ENCODE data around the gene CCDC187. TPM values are rescaled to one million over a fixed set of nuclear protein-coding genes. Genes with fewer than 3 reads are reported as not detected.
A peak's percentile ranks its signal among the peaks of the same experiment; 100 is the strongest.

Gene CCDC187
- total and polyA plus RNA-seq, 2 of the 8 experiments (the other 6 are each of a cell fraction or from before 2014, with no cell fraction given): 0.02 TPM; not detected in 1

- Histone ChIP-seq H3K4me1 (replicated peaks in 1 of 4; ENCODE audit: control insufficient read depth in 3 of 4, insufficient read depth in 4 of 4, low read length in 3 of 4) (peaks cover 3 to 14% (median 9%) of the 10 kb centered on the region in 4 experiments; a peak in 6 of 7 replicates), H4K8ac (ENCODE audit: extremely low read depth, insufficient read depth, low read length) (peak overlapping the region; percentile 43; the same call in 1 of the 2 replicates), H3K4ac (replicated peaks; ENCODE audit: insufficient read length, low read depth, low read length) (no peak overlapping the region), H2AFZ (ENCODE audit: low read length) (no peak overlapping the region), H3K18ac (ENCODE audit: extremely low read depth, low read length) (no peak overlapping the region), H2BK12ac (ENCODE audit: low read depth, low read length) (no peak overlapping the region), H4K91ac (replicated peaks; ENCODE audit: insufficient read length, low read length) (no peak overlapping the region), H3K27ac (ENCODE audit: low read depth, low read length) (no peak overlapping the region), H3K4me2 (ENCODE audit: insufficient read depth in 1 of 2, low read depth in 2 of 2, low read length in 2 of 2) (no peak overlapping the region; a peak in 1 of 4 replicates), H3K27me3 (replicated peaks in 1 of 4; ENCODE audit: control insufficient read depth in 3 of 4, extremely low read depth in 1 of 4, insufficient read depth in 3 of 4, low read length in 3 of 4) (peaks cover 0 to 7% (median 1%) of the 10 kb centered on the region in 4 experiments; a peak in 4 of 7 replicates), H2BK5ac (ENCODE audit: low read depth, low read length) (no peak overlapping the region), H2BK15ac (ENCODE audit: low read length) (no peak overlapping the region), H3K79me1 (ENCODE audit: low read depth, low read length) (peaks cover 30% of the 10 kb centered on the region), H4K5ac (ENCODE audit: insufficient read length, low read depth, low read length) (no peak overlapping the region), H3K79me2 (ENCODE audit: control insufficient read depth in 1 of 2, insufficient read depth in 2 of 2, low read length in 2 of 2) (peaks cover 11 to 77% of the 10 kb centered on the region in 2 experiments), H3K4me3 (ENCODE audit: extremely low read depth in 1 of 4, insufficient read depth in 2 of 4, low read depth in 3 of 4, low read length in 4 of 4) (no peak overlapping the region), H3K9ac (replicated peaks in 1 of 4; ENCODE audit: extremely low read depth in 1 of 4, low read depth in 3 of 4, low read length in 3 of 4) (no peak overlapping the region; a peak in 1 of 7 replicates), H3K56ac (replicated peaks; ENCODE audit: insufficient read length, low read depth, low read length) (no peak overlapping the region), H2AK5ac (ENCODE audit: low read depth, low read length) (no peak overlapping the region), H3K23ac (ENCODE audit: insufficient read length) (no peak overlapping the region), H2BK20ac (ENCODE audit: low read length) (no peak overlapping the region), H3K23me2 (ENCODE audit: low read depth, low read length) (no peaks in the 10 kb centered on the region; the same call in 1 of the 2 replicates), H4K20me1 (replicated peaks in 1 of 2; ENCODE audit: control insufficient read depth in 1 of 2, insufficient read depth in 2 of 2, low read length in 2 of 2) (peaks cover 22 to 38% of the 10 kb centered on the region in 2 experiments), H3K14ac (ENCODE audit: insufficient read length) (no peak overlapping the region), H3K9me3 (ENCODE audit: insufficient read depth in 2 of 2, low read depth in 1 of 2, low read length in 1 of 2) (no peaks in the 10 kb centered on the region), H3K36me3 (ENCODE audit: control insufficient read depth in 2 of 4, insufficient read depth in 4 of 4, low read length in 3 of 4) (peaks cover 0 to 3% (median 1%) of the 10 kb centered on the region in 4 experiments; a peak in 2 of 8 replicates), H2BK120ac (replicated peaks; ENCODE audit: low read depth, low read length) (no peak overlapping the region)
- CTCF ChIA-PET (ENCODE audit: partially characterized antibody): interaction anchor here (1.3 to 1.7 kb wide), 4 partner anchors 25 to 104 kb away, joined by 3 to 6 read pairs (median 4); no protein-coding TSS in a partner anchor
- no peak for FAIRE-seq
- no peak for DNase-seq (ENCODE audit: low read depth in 1 of 2, low spot score in 2 of 2)
- 82% methylated on average over 8 of the region's 8 CpGs; no CpG with 5 or more reads in 1 of the 2 experiments for WGBS, 2 experiments (ENCODE audit: extremely low coverage in 1 of 2, insufficient coverage in 1 of 2, insufficient read length in 1 of 2, insufficient replicate concordance in 2 of 2, low coverage in 1 of 2, low lambda C conversion rate in 2 of 2, missing lambda C conversion rate in 1 of 2)
- POLR2A ChIA-PET (ENCODE audit: partially characterized antibody): interaction anchor here (0.6 to 1.4 kb wide), 4 partner anchors 13 to 45 kb away, joined by 3 to 4 read pairs (median 3); no protein-coding TSS in a partner anchor
- TF ChIP-seq POU5F1 (IDR thresholded peaks at IDR 0.05; ENCODE audit: low read depth, low read length) (no peak), HDAC2 (IDR thresholded peaks at IDR 0.05; ENCODE audit: borderline replicate concordance in 1 of 2, low read depth in 2 of 2, low read length in 2 of 2) (no peak), BCL11A (IDR thresholded peaks at IDR 0.05; ENCODE audit: low read depth in 2 of 2, low read length in 2 of 2) (no peak), TAF1 (IDR thresholded peaks at IDR 0.05; ENCODE audit: low read depth, low read length) (no peak), HDAC6 (IDR thresholded peaks at IDR 0.05; ENCODE audit: low read depth, low read length) (no peak), GABPA (IDR thresholded peaks at IDR 0.05; ENCODE audit: borderline replicate concordance, insufficient read depth, low read length) (no peak), USF2 (IDR thresholded peaks at IDR 0.05; ENCODE audit: low read length) (no peak), CTBP2 (IDR thresholded peaks at IDR 0.05; ENCODE audit: borderline replicate concordance, insufficient read depth, insufficient read length, low read length) (no peak), MAFK (IDR thresholded peaks at IDR 0.05; ENCODE audit: low read depth, low read length) (no peak), BACH1 (IDR thresholded peaks at IDR 0.05; ENCODE audit: low read length) (no peak), MAX (IDR thresholded peaks at IDR 0.05) (no peak), ZNF274 (IDR thresholded peaks at IDR 0.05; ENCODE audit: borderline replicate concordance, extremely low read depth, low read length) (no peak)
These were observed 61.6 kb downstream of the CCDC187 start for GRCh38 chr9:136242248-136242647.
